GM19023 (cell line): ENCODE measurements around the gene TSEN15.

Experiments
- ATAC-seq: cut with Tn5 transposase; IDR thresholded peaks from one replicate; pipeline ENCODE4 v1.9.1; 2021; ENCODE audit warnings: mild to moderate bottlenecking, moderate library complexity; ENCODE audit not compliant: unreplicated experiment

Gene TSEN15

DNA sequence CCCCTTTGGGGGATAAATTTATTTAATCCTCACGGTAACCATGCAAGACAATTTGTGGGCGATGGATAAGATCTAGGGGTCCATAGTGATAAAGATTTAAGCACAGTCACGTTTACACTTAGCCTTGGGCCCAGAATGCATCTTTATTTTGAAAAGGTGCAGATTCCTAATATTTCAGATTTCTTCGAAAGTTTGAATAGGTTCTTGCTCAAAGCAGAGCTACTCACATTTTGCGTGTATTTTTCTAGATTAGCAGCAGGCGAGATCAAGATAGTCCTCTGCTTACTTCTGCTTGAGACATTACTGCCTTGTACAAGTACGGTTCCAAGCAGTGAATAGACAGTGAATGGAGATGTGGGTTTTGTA is 647 bp downstream of the TSEN15 start:
- ATAC-seq = no peak

DNA sequence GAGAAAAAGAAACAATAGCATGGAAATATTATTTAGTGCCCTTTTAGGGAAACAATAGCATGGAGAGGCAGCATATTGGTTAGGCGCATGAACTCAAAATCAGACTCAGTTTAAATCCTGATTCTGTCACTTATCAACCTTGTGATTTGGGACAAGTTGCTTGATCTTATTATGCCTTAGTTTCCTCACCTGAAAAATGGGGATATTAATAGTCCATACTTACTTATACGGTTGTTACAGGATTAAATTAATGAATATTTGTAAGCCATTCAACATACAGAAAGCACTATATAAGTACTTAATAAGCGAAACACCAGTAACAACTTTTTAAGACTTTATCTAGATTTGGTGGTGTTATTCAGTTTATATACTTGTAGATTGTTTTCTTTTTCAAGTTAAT is 1.2 kb downstream of the TSEN15 start:
- no peak for ATAC-seq

- ATAC-seq = no peak
Measured at GRCh38 chr1:184053881-184054280, 2.4 kb downstream of the TSEN15 start.

GRCh38 chr1:184056921-184057555 is 5.5 kb downstream of the TSEN15 start:
- ATAC-seq = no peak

DNA sequence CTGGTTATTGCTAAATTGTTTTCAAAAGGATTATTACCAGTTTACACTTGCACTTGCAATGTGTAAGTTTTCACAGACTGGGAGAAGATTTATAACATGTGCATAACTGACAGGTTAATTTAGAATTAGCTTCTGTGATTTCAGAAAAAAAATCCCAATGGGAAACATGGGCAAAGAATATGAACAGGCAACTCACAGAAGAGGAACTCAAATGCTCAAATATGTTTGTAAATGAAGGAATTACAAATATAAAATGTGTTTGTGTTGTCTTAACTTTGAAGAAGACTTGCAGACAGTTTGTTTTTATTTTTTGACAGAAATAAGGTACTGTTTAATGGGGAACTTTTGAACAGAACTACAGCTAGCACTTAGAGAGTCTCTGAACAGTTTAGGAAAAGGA is 8.4 kb downstream of the TSEN15 start:
- ATAC-seq = no peak

DNA sequence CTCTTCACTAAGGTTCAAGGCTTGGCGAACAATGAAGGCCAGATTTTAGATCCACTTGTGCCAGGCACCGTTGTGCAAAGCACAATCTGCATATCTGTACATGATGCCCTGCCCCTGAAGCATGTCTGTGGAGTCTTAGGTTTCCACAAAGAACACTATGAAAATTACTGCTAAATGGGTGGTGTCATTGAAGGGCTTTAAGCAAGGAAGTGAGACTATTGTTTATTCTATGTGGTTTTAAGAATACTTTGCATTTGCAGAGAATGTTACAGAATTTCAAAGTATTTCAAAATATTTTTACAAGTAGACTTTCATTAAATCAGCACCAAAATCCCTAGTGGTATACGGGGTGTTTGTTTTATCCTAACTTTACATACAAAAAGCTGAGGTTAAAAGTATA is 8.8 kb downstream of the TSEN15 start:
- ATAC-seq = no peak

DNA sequence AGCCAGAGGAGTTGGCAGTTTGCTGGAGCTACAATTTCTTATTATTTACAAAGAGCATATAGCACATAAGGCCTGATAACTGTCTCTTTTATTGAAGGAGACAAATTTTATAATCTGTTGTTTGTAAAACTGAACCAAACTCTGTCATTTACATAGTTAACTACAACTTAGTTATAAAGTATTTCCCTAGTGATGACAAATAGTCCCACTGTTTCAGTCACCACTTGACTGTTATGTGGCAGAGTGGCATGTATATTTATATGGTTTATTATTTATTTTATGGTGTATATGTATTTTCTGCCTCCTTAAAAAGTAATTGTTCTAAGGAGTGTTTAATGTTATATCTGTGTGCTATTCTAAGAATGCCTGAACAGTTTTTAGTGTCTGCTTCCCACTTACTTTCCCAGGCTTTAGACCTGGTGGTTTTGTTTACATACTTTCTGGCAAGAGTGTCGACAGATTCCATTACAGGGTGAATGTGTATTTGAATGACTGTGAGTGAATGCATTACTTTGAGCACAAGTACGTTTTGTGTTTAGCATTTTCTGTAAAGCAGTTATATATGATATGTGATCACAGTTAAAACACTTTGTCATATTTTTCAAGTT is 10.0 kb downstream of the TSEN15 start:
- no peak for ATAC-seq

DNA sequence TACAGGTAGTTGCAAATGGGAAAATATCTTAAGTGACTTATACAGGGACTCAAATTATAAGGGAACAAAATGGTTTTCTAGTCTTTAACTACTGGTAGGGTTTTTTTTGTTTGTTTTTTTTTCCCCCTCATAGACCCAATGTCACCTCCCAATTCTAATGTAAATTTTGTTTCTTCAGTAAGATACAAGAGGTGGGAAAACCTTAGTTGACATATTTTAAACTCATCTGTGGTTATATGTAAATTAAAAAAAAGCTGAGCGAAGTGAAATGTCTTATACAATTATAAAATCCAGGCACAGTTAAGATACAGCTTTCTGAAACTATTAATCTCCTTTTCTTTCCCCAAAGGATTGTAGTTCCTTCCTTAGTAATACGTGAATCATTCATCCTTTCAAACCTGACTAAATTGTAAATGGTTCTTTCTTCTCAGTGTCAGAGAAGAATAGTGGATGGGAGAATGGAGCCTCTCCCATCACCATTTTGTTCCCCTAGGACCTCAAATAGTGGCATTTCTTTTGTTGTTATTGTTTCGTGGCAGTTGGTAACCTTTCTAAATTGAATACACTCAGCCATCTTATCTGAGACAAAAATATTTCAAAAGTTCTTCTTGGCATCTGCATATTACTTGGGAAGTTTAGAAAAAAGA is 11.2 kb downstream of the TSEN15 start:
- ATAC-seq = no peak

DNA sequence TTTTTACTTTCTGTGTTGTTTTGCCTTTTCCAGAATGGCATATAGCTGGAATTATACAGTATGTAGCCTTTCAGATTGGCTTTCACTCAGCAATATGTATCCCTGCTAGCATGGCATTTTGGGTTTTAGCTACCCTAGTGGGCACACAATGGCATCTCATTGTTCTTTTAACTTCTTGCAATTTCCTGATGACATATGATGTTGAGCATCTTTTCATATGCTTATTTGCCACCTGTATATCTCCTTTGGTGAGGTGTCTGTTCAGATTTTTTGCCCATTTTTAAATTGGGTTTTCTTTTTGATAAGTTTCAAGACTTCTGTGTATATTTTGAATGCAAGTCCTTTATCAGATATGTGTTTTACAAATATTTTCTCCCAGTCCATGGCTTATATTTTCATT is 14.0 kb downstream of the TSEN15 start:
- no peak for ATAC-seq

DNA sequence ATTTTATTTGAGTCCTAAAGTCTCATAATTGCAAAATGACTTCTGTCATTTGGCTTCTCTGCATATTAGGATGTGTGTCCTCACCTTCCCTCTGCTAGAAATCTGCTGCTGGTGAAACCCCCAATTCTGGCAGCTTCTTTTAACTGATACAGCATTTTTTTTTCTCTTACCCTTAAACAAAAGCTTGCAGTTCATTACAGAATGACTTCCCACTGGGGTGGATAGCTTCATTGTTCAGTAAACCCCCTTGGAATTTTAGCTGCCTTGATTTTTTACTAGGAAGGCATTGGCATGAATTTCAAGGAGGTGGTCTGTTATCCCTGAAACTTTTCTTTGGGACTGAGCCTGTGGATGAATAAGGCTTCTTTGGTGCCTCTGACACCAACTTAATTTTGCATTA is 16.8 kb downstream of the TSEN15 start:
- no peak for ATAC-seq

- no peak for ATAC-seq
Measured at GRCh38 chr1:184069675-184070074, 18.1 kb downstream of the TSEN15 start.

DNA sequence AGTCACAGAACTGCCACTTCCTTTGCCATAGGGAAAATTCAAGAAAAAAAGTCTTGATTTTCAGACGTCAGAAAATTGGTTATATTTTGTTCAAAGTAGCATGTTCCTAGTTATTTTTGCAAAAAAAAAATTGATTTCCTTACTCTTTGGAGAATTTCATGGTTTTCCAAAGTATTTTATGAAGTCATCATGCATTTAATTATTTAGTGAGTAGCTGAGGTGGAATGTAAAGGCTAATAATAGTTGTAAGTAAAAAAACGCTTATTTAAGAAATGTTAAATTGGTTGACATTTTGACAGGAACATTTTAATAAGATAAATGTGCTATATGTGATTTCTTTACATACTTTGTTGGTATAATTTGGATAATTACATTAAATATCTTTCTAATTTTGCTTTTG is 20.8 kb downstream of the TSEN15 start:
- ATAC-seq = no peak

DNA sequence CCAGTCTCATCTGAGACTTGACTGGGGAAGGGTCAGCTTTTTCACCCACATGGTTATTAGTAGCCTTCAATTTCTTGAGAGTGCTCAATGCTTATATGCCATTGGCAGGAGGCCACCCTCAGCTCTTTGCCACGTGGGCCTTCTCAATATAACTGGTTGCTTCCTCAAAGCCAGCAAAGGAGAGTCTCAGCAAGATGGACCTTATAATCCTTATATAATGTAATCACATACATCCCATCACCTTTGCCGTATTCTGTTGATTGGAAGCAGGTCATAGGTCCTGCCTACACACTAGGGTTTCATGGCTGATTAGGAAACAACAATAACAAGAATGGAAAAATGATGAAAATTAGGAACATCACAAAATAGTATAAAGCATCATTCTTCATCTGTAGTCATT is 22.9 kb downstream of the TSEN15 start:
- no peak for ATAC-seq

GRCh38 chr1:184075055-184076029 is 23.8 kb downstream of the TSEN15 start:
- no peak for ATAC-seq

DNA sequence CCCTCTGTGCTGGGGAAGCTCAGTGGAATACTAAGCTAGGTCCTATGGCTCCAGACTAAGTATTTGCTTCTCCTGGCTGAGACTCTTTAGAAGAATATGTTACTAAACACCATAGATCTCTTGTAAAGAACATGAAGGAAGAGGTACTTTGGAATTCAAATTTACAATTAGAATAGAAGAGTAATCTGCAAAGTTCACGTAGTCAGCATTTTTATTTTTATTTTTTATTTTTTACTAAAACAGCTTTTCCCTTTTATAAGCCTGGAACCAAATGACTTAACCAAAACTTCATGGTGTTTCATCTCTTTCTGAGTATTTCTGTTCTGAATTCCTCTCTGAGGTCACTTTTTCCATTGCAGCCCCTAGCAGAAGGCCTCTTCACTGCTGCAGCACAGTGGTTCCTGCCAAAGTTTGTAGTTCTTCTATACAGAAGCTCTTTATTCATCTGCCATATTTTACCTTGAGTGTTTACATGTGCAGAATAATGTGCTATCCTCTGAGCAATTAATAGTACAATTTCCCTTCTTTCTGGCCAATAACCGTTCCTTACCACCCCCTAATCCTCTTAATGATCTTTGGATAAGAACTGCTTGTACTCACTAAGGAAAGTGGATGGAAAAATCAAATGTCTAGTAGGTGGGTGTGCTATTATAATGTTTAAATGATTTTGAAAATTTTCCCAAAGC is 27.2 kb downstream of the TSEN15 start:
- no peak for ATAC-seq

GRCh38 chr1:184080309-184080708 is 28.8 kb downstream of the TSEN15 start:
- no peak for ATAC-seq

- ATAC-seq = no peak
Measured at GRCh38 chr1:184082541-184083415, 31.2 kb downstream of the TSEN15 start.

DNA sequence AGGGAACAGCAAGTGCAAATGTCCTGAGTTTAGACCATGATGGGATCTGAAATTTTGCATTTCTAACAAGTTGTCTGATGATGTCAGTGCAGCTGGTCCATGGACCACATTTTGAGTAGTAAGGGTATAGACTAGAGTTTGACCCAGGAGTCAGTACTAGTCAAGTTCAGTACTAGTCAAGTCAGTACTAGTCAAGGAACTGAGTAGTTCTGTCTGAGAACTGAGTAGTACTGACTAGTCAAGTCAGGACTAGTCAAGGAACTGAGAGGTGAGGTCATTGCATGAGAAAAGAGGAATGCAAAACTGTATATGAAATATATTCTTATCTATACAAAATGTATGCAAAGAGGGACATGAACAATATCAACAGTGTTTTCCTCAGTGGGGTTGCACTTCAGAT is 34.1 kb downstream of the TSEN15 start:
- no peak for ATAC-seq

- no peak for ATAC-seq
Measured at GRCh38 chr1:184088037-184088436, 36.5 kb downstream of the TSEN15 start.

GRCh38 chr1:184093071-184093470 is 41.5 kb downstream of the TSEN15 start:
- ATAC-seq = no peak
